ENCODE measurements around the gene AKNA.

DNA sequence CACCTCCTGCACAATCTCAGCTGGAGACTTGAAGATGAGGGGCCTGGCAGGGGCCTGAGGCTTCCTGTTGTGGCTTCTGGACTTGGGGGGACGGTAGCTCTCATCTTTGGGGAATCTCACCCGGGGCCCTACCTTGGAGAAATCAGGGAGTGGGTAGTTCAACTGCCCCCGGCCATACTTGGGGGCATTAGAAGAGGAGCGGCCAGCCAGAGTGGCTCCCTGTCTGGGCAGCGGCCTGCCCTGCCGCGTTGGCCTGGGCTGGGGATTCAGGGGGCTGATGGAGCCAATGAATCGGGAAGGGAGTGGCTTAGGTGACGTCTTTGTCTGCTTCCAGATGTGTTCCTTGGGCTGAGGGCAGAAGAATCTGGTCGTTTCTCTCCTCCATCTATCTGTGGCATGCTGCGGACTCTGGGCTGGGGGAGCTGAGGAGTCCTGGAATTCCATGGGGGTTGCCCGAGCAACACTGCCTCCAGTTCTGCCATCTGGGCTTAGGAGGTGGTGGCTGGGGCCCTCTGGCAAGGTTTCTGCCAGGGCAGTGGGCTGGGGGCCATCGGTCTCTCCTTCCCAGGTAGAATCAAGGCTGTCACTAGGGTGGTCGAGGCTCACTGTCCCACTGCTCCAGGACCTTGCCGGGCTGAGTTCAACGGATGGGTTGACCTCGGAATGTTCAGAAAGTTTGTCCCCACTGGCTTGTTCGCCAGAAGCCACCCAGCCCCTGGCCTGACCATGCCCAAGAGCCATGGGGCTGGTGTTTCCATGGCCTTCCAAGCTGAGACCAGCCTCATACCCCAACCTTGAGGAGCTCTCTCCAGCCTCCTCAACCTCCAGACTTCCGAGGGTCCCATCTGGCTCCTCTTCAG, 11.0 kb downstream of the AKNA start:
- no peak for TF ChIP-seq POLR2AphosphoS5 (IDR thresholded peaks at IDR 0.05; ENCODE audit: low read depth, low read length)
- TF ChIP-seq SIN3A (IDR thresholded peaks at IDR 0.05; ENCODE audit: borderline replicate concordance, insufficient read depth, low read length) = no peak
- TF ChIP-seq, protein P1, sequence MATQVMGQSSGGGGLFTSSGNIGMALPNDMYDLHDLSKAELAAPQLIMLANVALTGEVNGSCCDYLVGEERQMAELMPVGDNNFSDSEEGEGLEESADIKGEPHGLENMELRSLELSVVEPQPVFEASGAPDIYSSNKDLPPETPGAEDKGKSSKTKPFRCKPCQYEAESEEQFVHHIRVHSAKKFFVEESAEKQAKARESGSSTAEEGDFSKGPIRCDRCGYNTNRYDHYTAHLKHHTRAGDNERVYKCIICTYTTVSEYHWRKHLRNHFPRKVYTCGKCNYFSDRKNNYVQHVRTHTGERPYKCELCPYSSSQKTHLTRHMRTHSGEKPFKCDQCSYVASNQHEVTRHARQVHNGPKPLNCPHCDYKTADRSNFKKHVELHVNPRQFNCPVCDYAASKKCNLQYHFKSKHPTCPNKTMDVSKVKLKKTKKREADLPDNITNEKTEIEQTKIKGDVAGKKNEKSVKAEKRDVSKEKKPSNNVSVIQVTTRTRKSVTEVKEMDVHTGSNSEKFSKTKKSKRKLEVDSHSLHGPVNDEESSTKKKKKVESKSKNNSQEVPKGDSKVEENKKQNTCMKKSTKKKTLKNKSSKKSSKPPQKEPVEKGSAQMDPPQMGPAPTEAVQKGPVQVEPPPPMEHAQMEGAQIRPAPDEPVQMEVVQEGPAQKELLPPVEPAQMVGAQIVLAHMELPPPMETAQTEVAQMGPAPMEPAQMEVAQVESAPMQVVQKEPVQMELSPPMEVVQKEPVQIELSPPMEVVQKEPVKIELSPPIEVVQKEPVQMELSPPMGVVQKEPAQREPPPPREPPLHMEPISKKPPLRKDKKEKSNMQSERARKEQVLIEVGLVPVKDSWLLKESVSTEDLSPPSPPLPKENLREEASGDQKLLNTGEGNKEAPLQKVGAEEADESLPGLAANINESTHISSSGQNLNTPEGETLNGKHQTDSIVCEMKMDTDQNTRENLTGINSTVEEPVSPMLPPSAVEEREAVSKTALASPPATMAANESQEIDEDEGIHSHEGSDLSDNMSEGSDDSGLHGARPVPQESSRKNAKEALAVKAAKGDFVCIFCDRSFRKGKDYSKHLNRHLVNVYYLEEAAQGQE (IDR thresholded peaks at IDR 0.05; ENCODE audit: insufficient read depth in 1 of 2, low read depth in 2 of 2, low read length in 2 of 2) = no peak
- no peak for TF ChIP-seq TAF1 (IDR thresholded peaks at IDR 0.05; ENCODE audit: borderline replicate concordance, insufficient read depth, low read length)
- TF ChIP-seq FOXP2 (optimal IDR thresholded peaks at IDR 0.05; ENCODE audit: borderline replicate concordance, extremely low read depth, extremely low read length, insufficient read depth) = no peak

All from PFSK-1 (cell line).